ENCODE measurements around the gene TUBB2B.

DNA sequence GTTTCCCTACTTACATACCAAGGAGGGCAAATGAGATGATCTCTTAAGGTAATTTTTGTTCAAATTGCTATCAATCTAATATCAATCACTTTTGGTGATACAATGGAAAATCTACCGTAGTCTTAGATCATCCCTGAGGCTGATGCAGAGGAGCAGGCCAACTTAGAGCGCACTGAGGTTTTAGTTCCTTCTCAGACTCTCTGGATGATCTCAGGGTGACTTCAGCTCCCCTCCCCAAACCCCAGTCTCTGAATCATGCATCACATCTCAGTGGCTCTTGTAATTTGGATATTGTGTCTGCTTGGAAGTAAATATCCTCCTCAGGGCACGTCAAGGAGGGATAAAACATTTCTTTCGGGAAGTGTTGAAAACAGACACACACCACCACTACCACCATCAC, 5.9 kb downstream of the TUBB2B start:
- TF ChIP-seq POLR2A (IDR thresholded peaks at IDR 0.05; ENCODE audit: low read depth, low read length) (no peak), TAF1 (IDR thresholded peaks at IDR 0.05; ENCODE audit: low read depth, low read length) (no peak), POLR2AphosphoS5 (IDR thresholded peaks at IDR 0.05; ENCODE audit: low read depth, low read length) (no peak), PAX5 (IDR thresholded peaks at IDR 0.05; ENCODE audit: insufficient read depth, low read length, severe bottlenecking) (no peak), SPI1 (IDR thresholded peaks at IDR 0.05; ENCODE audit: low read depth, low read length) (no peak), POU2F2 (IDR thresholded peaks at IDR 0.05; ENCODE audit: low read depth, low read length) (no peak)
